Uterus (tissue), 4 donors: ENCODE data around the gene EIF4E2. TPM values are rescaled to one million over a fixed set of nuclear protein-coding genes. Genes with fewer than 3 reads are reported as not detected.

Source experiments
- DNase-seq, 2 donors: peaks; one replicate each; pipeline ENCODE4 v3.0.0-alpha.2; 2019 to 2020
- H3K27ac ChIP-seq, 2 donors: fragments of 200-600 bp; sonication (generic); 1 replicate in 1 of 2; 2 replicates in 1 of 2; pipeline ENCODE4 v1.5.1; 2016 to 2018
- H3K27me3 ChIP-seq, 2 donors: fragments of 200-600 bp; sonication (generic); one replicate each; pipeline ENCODE4 v1.5.1; 2018 to 2019; ENCODE audit warnings: control low read depth in 1 of 2
- H3K36me3 ChIP-seq, 2 donors: fragments of 200-600 bp; sonication (generic); one replicate each; pipeline ENCODE4 v1.5.1; 2019; ENCODE audit warnings: control low read depth in 1 of 2
- H3K4me1 ChIP-seq, 2 donors: fragments of 200-600 bp; sonication (generic); one replicate each; pipeline ENCODE4 v1.5.1; 2018 to 2019; ENCODE audit warnings: control low read depth in 1 of 2
- H3K4me3 ChIP-seq, 2 donors: fragments of 200-600 bp; sonication (generic); 1 replicate in 1 of 2; 2 replicates in 1 of 2; pipeline ENCODE4 v1.5.1; 2018 to 2019; ENCODE audit warnings: mild to moderate bottlenecking in 1 of 2
- H3K9me3 ChIP-seq, 2 donors: fragments of 200-600 bp; sonication (generic); one replicate each; pipeline ENCODE4 v1.5.1; 2019; ENCODE audit warnings: control low read depth in 1 of 2
- CTCF ChIP-seq, 4 experiments: fragments of 200-600 bp in 2 of 4; fragments of 450-650 bp in 2 of 4; sonication (generic) in 2 of 4; IDR thresholded peaks; one replicate each; pipeline ENCODE4 v1.5.1; 2016 to 2019; ENCODE audit warnings: antibody characterized with exemption in 4 of 4, mild to moderate bottlenecking in 2 of 4, moderate library complexity in 1 of 4
- POLR2A ChIP-seq, 2 donors: fragments of 450-650 bp; IDR thresholded peaks; one replicate each; pipeline ENCODE4 v1.6.1; 2016; ENCODE audit warnings: antibody characterized with exemption in 2 of 2, mild to moderate bottlenecking in 1 of 2, moderate library complexity in 1 of 2
- intact Hi-C: fragments of 100-400 bp; cut with DNase I; formaldehyde crosslinking; loops from one replicate; pipeline ENCODE4 v1.15.1; 2023; ENCODE audit warnings: low total_unique reads
- total RNA-seq, 4 donors: library from RNA; depleted of rRNA in 3 of 4; stranded (reverse); fragments of >200 nt in 3 of 4; gene quantifications; one replicate each; pipeline versions ENCODE4 v1.1.0 to v1.2.4, GENCODE V29; 2014 to 2023
- donor health status: DM: yes; HTN: yes; CAD: no.

EIF4E2 gene
- total RNA-seq, 4 donors from 2014 or later: 24.3 to 195 (median 56.6) TPM

- peaks cover 0 to 12% of the 10 kb centered on the region in 2 donors for H3K4me1 ChIP-seq
- no peak overlapping the region for H3K27ac ChIP-seq
- DNase-seq: peak in 1 of 2 donors; percentile 53
- no peaks in the 10 kb centered on the region for H3K9me3 ChIP-seq
- H3K4me3 ChIP-seq: peak overlapping the region in 1 of 2 donors; percentile 17
- H3K27me3 ChIP-seq: peaks cover 14 to 27% of the 10 kb centered on the region in 2 donors
- intact Hi-C loops: loop anchor here (10.0 kb wide), 1 partner anchor 617 kb away; no protein-coding TSS in a partner anchor
- TF ChIP-seq CTCF (IDR thresholded peaks at IDR 0.05): peak; percentile 65 to 86 (median 78)
- no peak for TF ChIP-seq POLR2A (IDR thresholded peaks at IDR 0.05)
- no peaks in the 10 kb centered on the region for H3K36me3 ChIP-seq
Measured at GRCh38 chr2:232521959-232522622, 28.4 kb upstream of the EIF4E2 start.

- Histone ChIP-seq H3K27ac (no peak overlapping the region), H3K36me3 (no peaks in the 10 kb centered on the region), H3K4me1 (peaks cover 0 to 12% of the 10 kb centered on the region in 2 donors), H3K9me3 (no peaks in the 10 kb centered on the region), H3K4me3 (no peak overlapping the region), H3K27me3 (peaks cover 14 to 27% of the 10 kb centered on the region in 2 donors)
- intact Hi-C loops: loop anchor here (10.0 kb wide), 1 partner anchor 618 kb away; no protein-coding TSS in a partner anchor
- no peak for DNase-seq
- TF ChIP-seq POLR2A (IDR thresholded peaks at IDR 0.05) (no peak), CTCF (IDR thresholded peaks at IDR 0.05) (no peak)
Measured at GRCh38 chr2:232522623-232523401, 27.7 kb upstream of the EIF4E2 start.

- intact Hi-C loops: loop anchor here (10.0 kb wide), 1 partner anchor 619 kb away; no protein-coding TSS in a partner anchor
- Histone ChIP-seq H3K4me1 (peaks cover 0 to 12% of the 10 kb centered on the region in 2 donors), H3K9me3 (no peaks in the 10 kb centered on the region), H3K4me3 (no peak overlapping the region), H3K36me3 (no peaks in the 10 kb centered on the region), H3K27me3 (peaks cover 14 to 27% of the 10 kb centered on the region in 2 donors), H3K27ac (no peak overlapping the region)
- TF ChIP-seq CTCF (IDR thresholded peaks at IDR 0.05): no peak
- TF ChIP-seq POLR2A (IDR thresholded peaks at IDR 0.05): no peak
- DNase-seq: no peak
Measured at GRCh38 chr2:232523402-232523681, 27.1 kb upstream of the EIF4E2 start.

GRCh38 chr2:232523682-232524597, 26.5 kb upstream of the EIF4E2 start:
- intact Hi-C loops: loop anchor here (10.0 kb wide), 1 partner anchor 619 kb away; no protein-coding TSS in a partner anchor
- no peak for TF ChIP-seq CTCF (IDR thresholded peaks at IDR 0.05)
- H3K27ac ChIP-seq: no peak overlapping the region
- no peaks in the 10 kb centered on the region for H3K9me3 ChIP-seq
- H3K36me3 ChIP-seq: no peaks in the 10 kb centered on the region
- H3K4me3 ChIP-seq: peak overlapping the region in 1 of 2 donors; percentile 6
- no peak for DNase-seq
- H3K4me1 ChIP-seq: peaks cover 0 to 12% of the 10 kb centered on the region in 2 donors
- peaks cover 14 to 27% of the 10 kb centered on the region in 2 donors for H3K27me3 ChIP-seq
